GM12864 (cell line): Measurements from ENCODE around the gene COPZ1.

ENCODE experiments used
- DNase-seq: peaks from one replicate; pipeline ENCODE4 v3.0.0-alpha.2; 2011; ENCODE audit warnings: low read depth
- H3K4me3 ChIP-seq: 2 replicates; pipeline ENCODE4 v1.5.1; 2011; ENCODE audit warnings: mild to moderate bottlenecking, low read depth, low read length, control low read depth
- CTCF ChIP-seq: IDR thresholded peaks from 2 replicates; pipeline ENCODE4 v1.5.1; 2011; ENCODE audit warnings: low read depth, mild to moderate bottlenecking, moderate library complexity, low read length, control low read depth, inconsistent platforms; ENCODE audit errors: missing control alignments

COPZ1 gene

GRCh38 chr12:54359762-54360351 lies 34.9 kb downstream of the COPZ1 start:
- TF ChIP-seq CTCF = no peak
- H3K4me3 ChIP-seq = peak overlapping the region; percentile 82
- no peak for DNase-seq

- no peak overlapping the region for H3K4me3 ChIP-seq
- TF ChIP-seq CTCF = peak; percentile 92
- DNase-seq = no peak
Observed at GRCh38 chr12:54360717-54361456, 36.0 kb downstream of the COPZ1 start.

GRCh38 chr12:54363047-54363446 lies 38.1 kb downstream of the COPZ1 start:
- no peak overlapping the region for H3K4me3 ChIP-seq
- TF ChIP-seq CTCF = no peak
- DNase-seq = no peak

GRCh38 chr12:54363618-54364017 lies 38.7 kb downstream of the COPZ1 start:
- TF ChIP-seq CTCF = no peak
- no peak for DNase-seq
- no peak overlapping the region for H3K4me3 ChIP-seq

GRCh38 chr12:54364413-54364812 lies 39.5 kb downstream of the COPZ1 start, which contains the start of gene GPR84:
GPR84 (minus strand) TSS chr12:54364486; CDS start chr12:54363851, 635 bp downstream.
- H3K4me3 ChIP-seq = peak within 1 kb of the TSS; percentile 12; the same call in 1 of the 2 replicates
- TF ChIP-seq CTCF = no peak
- no peak for DNase-seq

GRCh38 chr12:54368025-54368708 lies 43.2 kb downstream of the COPZ1 start:
- DNase-seq = no peak
- H3K4me3 ChIP-seq = no peak overlapping the region
- no peak for TF ChIP-seq CTCF
